Adrenal gland (tissue), 12 donors: ENCODE measurements around the gene EFEMP2. TPM values are rescaled to one million over a fixed set of nuclear protein-coding genes. Genes with fewer than 3 reads are reported as not detected.
A peak's percentile ranks its signal among the peaks of the same experiment; 100 is the strongest.

Experiments
- DNase-seq, 7 donors: peaks; one replicate each; pipeline ENCODE4 v3.0.0-alpha.2; 2019 to 2020
- H3K27ac ChIP-seq, 5 donors: fragments of 200-600 bp; sonication (generic) in 4 of 5; 1 replicate in 3 of 5; 2 replicates in 2 of 5; pipeline versions ENCODE4 v1.5.1 to v1.8.0; 2016 to 2020; ENCODE audit warnings: mild to moderate bottlenecking in 1 of 5
- H3K27me3 ChIP-seq: fragments of 200-600 bp; 2 replicates; pipeline ENCODE4 v1.8.0; 2021
- H3K36me3 ChIP-seq, 2 donors: fragments of 200-600 bp; replicated peaks in 1 of 2; 1 replicate in 1 of 2; 2 replicates in 1 of 2; pipeline versions ENCODE4 v1.5.1 to v1.8.0; 2018 to 2022
- H3K4me1 ChIP-seq, 2 donors: fragments of 200-600 bp; replicated peaks in 1 of 2; 1 replicate in 1 of 2; 2 replicates in 1 of 2; pipeline versions ENCODE4 v1.5.1 to v1.8.0; 2018 to 2021
- H3K4me3 ChIP-seq, 4 donors: fragments of 200-600 bp; sonication (generic) in 3 of 4; one replicate each; pipeline ENCODE4 v1.5.1; 2016 to 2018
- H3K9me3 ChIP-seq, 3 donors: fragments of 200-600 bp; sonication (generic) in 1 of 3; replicated peaks in 1 of 3; 1 replicate in 2 of 3; 2 replicates in 1 of 3; pipeline versions ENCODE4 v1.5.1 to v1.8.0; 2016 to 2021
- CTCF ChIP-seq, 6 experiments: fragments of 450-650 bp in 4 of 6; fragments of 200-600 bp in 2 of 6; sonication (generic) in 1 of 6; IDR thresholded peaks; 1 replicate in 5 of 6; 2 replicates in 1 of 6; pipeline versions ENCODE4 v1.5.1 to v1.8.0; 2016 to 2021; ENCODE audit warnings: antibody characterized with exemption in 6 of 6, mild to moderate bottlenecking in 2 of 6, moderate library complexity in 1 of 6
- POLR2A ChIP-seq, 2 donors: fragments of 450-650 bp; IDR thresholded peaks; one replicate each; pipeline ENCODE4 v1.6.1; 2017; ENCODE audit warnings: antibody characterized with exemption in 2 of 2, mild to moderate bottlenecking in 2 of 2, moderate library complexity in 1 of 2
- WGBS, 4 donors: extraction: QIAGEN DNeasy Blood & Tissue Kit in 2 of 4; methylation state at CpG; one replicate each; pipeline versions ENCODE4 v1.1.5 to v1.1.7; 2013 to 2017; 5-methylcytosine and 5-hydroxymethylcytosine counted together
- intact Hi-C, 2 donors: fragments of 100-400 bp; cut with DNase I; formaldehyde crosslinking; loops; one replicate each; pipeline versions ENCODE4 v1.14.1 to v1.15.0; 2022 to 2023
- polyA plus RNA-seq, 3 donors: library from polyadenylated mRNA; stranded (reverse); fragments of 200-250 nt in 2 of 3; fragments of 350-450 nt in 1 of 3; fragmentation: Illumina TruSeq in 1 of 3; extraction: RNeasy Lipid Tissue Mini Kit (QIAGEN cat#74804) in 1 of 3; gene quantifications; one replicate each; pipeline ENCODE4 v1.2.3, GENCODE V29; 2013 to 2014
- total RNA-seq, 9 donors: library from RNA; depleted of rRNA in 4 of 9; stranded (reverse); fragments of >200 nt in 4 of 9; fragments of 120-200 nt in 1 of 9; fragmentation: NEBNext Ultra II Directional in 1 of 9; extraction: Animal tissue kit (Norgen Biotek cat#: 25700) in 1 of 9; gene quantifications; one replicate each; pipeline versions ENCODE4 v1.1.0 to v1.2.4, GENCODE V29; 2013 to 2023
- donor health status: healthy with polysubstance abuse.
- donor health status: Bipolar disorder and iron deficiency.
- donor health status: DM: yes; HTN: yes; CAD: no.
- donor health status: DM: no; HTN: no; CAD: no.
- donor health status: DM: no; HTN: no; CAD: no.
- donor health status: DM: yes; HTN: yes; CAD: no.

Gene EFEMP2
- total and polyA plus RNA-seq, 12 donors, result 20.3 to 156 (median 63.6) TPM

GRCh38 chr11:65883786-65884715, 11.5 kb upstream of the EFEMP2 start:
- no peaks in the 10 kb centered on the region for H3K9me3 ChIP-seq
- H3K27me3 ChIP-seq, result no peaks in the 10 kb centered on the region
- peak in 1 of 7 donors; percentile 7 for DNase-seq
- H3K4me1 ChIP-seq, result peaks cover 9 to 14% of the 10 kb centered on the region in 2 donors
- TF ChIP-seq POLR2A (IDR thresholded peaks at IDR 0.05) (no peak), CTCF (IDR thresholded peaks at IDR 0.05) (no peak)
- H3K36me3 ChIP-seq, result peaks cover 0 to 43% of the 10 kb centered on the region in 2 donors
- no peak overlapping the region for H3K4me3 ChIP-seq
- 77 to 82% (median 81%) methylated on average over 23 to 28 of the region's 28 CpGs for WGBS, 4 donors
- no peak overlapping the region for H3K27ac ChIP-seq
- intact Hi-C loops, result loop anchor here (2.0 to 5.0 kb wide), 3 partner anchors 78 to 105 kb away; partner anchors contain the start of gene SART1 (in 1 of the 2)

DNA sequence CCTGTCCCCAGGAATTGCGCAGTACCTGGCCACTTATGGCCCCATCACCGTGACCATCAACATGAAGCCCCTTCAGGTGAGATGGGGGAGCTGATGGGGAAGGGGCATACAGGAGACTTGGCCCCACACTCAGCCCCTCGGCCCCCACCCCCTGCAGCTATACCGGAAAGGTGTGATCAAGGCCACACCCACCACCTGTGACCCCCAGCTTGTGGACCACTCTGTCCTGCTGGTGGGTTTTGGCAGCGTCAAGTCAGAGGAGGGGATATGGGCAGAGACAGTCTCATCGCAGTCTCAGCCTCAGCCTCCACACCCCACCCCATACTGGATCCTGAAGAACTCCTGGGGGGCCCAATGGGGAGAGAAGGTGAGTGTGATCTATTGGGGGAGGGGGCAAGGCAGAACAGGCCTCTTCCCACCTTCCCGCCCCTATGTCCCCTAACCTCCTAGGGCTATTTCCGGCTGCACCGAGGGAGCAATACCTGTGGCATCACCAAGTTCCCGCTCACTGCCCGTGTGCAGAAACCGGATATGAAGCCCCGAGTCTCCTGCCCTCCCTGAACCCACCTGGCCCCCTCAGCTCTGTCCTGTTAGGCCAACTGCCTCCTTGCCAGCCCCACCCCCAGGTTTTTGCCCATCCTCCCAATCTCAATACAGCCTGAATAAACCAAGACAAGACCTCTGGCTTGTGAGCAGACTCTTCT, 10.6 kb upstream of the EFEMP2 start:
- no peak overlapping the region for H3K4me3 ChIP-seq
- H3K4me1 ChIP-seq, result peaks cover 4 to 11% of the 10 kb centered on the region in 2 donors
- H3K9me3 ChIP-seq, result no peaks in the 10 kb centered on the region
- 85 to 94% (median 89%) methylated on average over 8 to 13 of the region's 13 CpGs for WGBS, 4 donors
- H3K36me3 ChIP-seq, result peaks cover 0 to 43% of the 10 kb centered on the region in 2 donors
- DNase-seq, result no peak
- H3K27me3 ChIP-seq, result no peaks in the 10 kb centered on the region
- no peak overlapping the region for H3K27ac ChIP-seq
- intact Hi-C loops, result loop anchor here (5.0 kb wide), 2 partner anchors 79 to 99 kb away; partner anchors contain the start of gene SART1 (in 1 of the 2)
- no peak for TF ChIP-seq CTCF (IDR thresholded peaks at IDR 0.05)

DNA sequence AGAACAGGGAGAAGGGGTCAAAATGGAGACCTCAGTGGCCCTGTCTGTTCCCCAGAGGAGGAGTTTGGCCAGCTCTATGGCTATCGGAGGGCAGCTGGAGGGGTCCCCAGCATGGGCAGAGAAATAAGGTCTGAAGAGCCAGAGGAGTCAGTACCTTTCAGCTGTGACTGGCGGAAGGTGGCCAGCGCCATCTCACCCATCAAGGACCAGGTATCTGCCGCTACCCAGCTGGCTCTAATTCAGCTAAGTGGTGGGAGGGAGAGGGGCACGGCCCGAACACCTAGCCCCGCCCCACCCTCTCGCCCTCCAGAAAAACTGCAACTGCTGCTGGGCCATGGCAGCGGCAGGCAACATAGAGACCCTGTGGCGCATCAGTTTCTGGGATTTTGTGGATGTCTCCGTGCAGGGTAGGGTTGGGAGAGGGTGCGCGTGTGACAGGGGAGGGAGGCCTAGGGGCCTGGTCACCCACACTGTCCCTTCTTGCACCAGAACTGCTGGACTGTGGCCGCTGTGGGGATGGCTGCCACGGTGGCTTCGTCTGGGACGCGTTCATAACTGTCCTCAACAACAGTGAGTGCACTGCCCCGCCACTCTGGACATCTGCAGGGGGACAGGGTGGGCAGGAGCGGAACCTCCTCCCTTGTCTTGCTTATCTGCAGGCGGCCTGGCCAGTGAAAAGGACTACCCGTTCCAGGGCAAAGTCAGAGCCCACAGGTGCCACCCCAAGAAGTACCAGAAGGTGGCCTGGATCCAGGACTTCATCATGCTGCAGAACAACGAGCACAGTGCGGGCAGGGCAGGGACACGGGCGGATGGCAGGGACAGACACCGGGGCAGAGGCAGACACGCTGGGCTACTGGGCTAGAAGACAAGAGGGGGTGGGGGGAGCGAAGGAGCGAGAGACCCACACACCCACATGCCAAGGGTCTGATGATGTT, 9.8 kb upstream of the EFEMP2 start:
- Histone ChIP-seq H3K27me3 (no peaks in the 10 kb centered on the region), H3K9me3 (no peaks in the 10 kb centered on the region), H3K36me3 (peaks cover 0 to 43% of the 10 kb centered on the region in 2 donors), H3K4me3 (no peak overlapping the region), H3K27ac (no peak overlapping the region), H3K4me1 (peaks cover 0 to 5% of the 10 kb centered on the region in 2 donors)
- intact Hi-C loops, result loop anchor here (5.0 kb wide), 2 partner anchors 80 to 100 kb away; partner anchors contain the start of gene SART1 (in 1 of the 2)
- 87 to 92% (median 91%) methylated on average over 23 to 30 of the region's 30 CpGs for WGBS, 4 donors
- TF ChIP-seq POLR2A (IDR thresholded peaks at IDR 0.05) (no peak), CTCF (IDR thresholded peaks at IDR 0.05) (no peak)
- peak in 1 of 7 donors; percentile 7 for DNase-seq
